NB4 (cell line): ENCODE measurements around the gene MEX3B.

Experiments
- DNase-seq: peaks from one replicate; pipeline ENCODE4 v3.0.0; 2010; ENCODE audit warnings: low read depth
- H3K4me3 ChIP-seq: one replicate; pipeline ENCODE4 v1.5.1; 2011; ENCODE audit warnings: mild to moderate bottlenecking, low read depth, low read length, moderate library complexity
- CTCF ChIP-seq: IDR thresholded peaks from one replicate; pipeline ENCODE4 v1.5.1; 2012; ENCODE audit warnings: low read depth, low read length
- MAX ChIP-seq: IDR thresholded peaks from 2 replicates; pipeline ENCODE4 v1.6.1; 2011; ENCODE audit warnings: low read depth, low read length
- MYC ChIP-seq: IDR thresholded peaks from 2 replicates; pipeline ENCODE4 v1.6.1; 2011; ENCODE audit warnings: low read depth, low read length
- POLR2A ChIP-seq: IDR thresholded peaks from 2 replicates; pipeline ENCODE4 v1.6.1; 2011; ENCODE audit warnings: mild to moderate bottlenecking; ENCODE audit not compliant: insufficient read length; ENCODE audit errors: extremely low read depth

MEX3B gene

GRCh38 chr15:82045892-82046665 lies at the start of gene MEX3B:
TSS of gene MEX3B (minus strand) at chr15:82046018. CDS start at chr15:82045705, 313 bp downstream.
- peak within 1 kb of the TSS; percentile 77 for H3K4me3 ChIP-seq
- TF ChIP-seq CTCF: no peak
- TF ChIP-seq POLR2A: no peak
- peak; percentile 38; the same call in 1 of the 2 replicates for TF ChIP-seq MYC
- DNase-seq: peak; percentile 99

- peak; percentile 28 for DNase-seq
- TF ChIP-seq POLR2A (no peak), MYC (no peak), CTCF (no peak), MAX (no peak)
- no peak overlapping the region for H3K4me3 ChIP-seq
These were observed 48.0 kb upstream of the MEX3B start for GRCh38 chr15:82093774-82094211.

DNA sequence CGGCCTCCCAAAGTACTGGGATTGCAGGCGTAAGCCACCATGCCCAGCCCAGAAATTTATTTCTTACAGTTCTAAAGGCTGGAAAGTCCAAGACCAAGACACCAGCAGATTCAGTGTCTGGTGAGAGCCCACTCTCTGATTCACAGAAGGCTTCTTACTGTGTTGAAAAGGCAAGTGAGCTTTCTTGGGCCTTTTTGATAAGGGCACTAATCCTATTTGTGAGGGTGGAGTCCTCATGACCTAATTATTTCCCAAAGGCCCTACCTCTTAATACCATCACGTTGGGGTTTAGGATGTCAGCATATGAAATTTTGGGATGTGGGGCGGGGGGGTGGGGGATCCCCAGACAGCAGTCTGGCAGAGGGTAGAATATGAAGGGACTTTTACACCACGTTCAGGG lies 47.5 kb upstream of the MEX3B start:
- no peak for TF ChIP-seq POLR2A
- TF ChIP-seq MAX: no peak
- no peak for TF ChIP-seq CTCF
- no peak for TF ChIP-seq MYC
- no peak for DNase-seq
- H3K4me3 ChIP-seq: no peak overlapping the region

GRCh38 chr15:82091636-82092140 lies 45.9 kb upstream of the MEX3B start:
- no peak overlapping the region for H3K4me3 ChIP-seq
- TF ChIP-seq POLR2A: no peak
- TF ChIP-seq MYC: no peak
- no peak for TF ChIP-seq CTCF
- no peak for TF ChIP-seq MAX
- DNase-seq: no peak

GRCh38 chr15:82086243-82086995 lies 40.6 kb upstream of the MEX3B start:
- DNase-seq: no peak
- no peak overlapping the region for H3K4me3 ChIP-seq
- TF ChIP-seq POLR2A: no peak
- TF ChIP-seq MYC: no peak
- TF ChIP-seq CTCF: no peak
- no peak for TF ChIP-seq MAX
